ENCODE data around the gene IRS1. TPM values are rescaled to one million over a fixed set of nuclear protein-coding genes. Genes with fewer than 3 reads are reported as not detected.

Gene IRS1
- total and polyA plus RNA-seq, 12 donors: 2.2 to 20.2 (median 14.5) TPM

GRCh38 chr2:226707499-226707898 lies 92.1 kb downstream of the IRS1 start:
- no peak for DNase-seq
- intact Hi-C loops (cut with DNase I): no loop called here
- Histone ChIP-seq H3K27me3 (no peaks in the 10 kb centered on the region), H3K27ac (no peak overlapping the region), H3K4me1 (no peaks in the 10 kb centered on the region), H3K9me3 (no peaks in the 10 kb centered on the region), H3K4me3 (no peak overlapping the region), H3K36me3 (no peaks in the 10 kb centered on the region)
- ATAC-seq: no peak
- no peak for TF ChIP-seq CTCF (IDR thresholded peaks at IDR 0.05)

GRCh38 chr2:226705965-226706364 lies 93.7 kb downstream of the IRS1 start:
- ATAC-seq (peak in 2 of 8 donors; percentile 20 to 25), DNase-seq (no peak)
- 74 to 83% methylated on average over 3 of the region's 3 CpGs for WGBS, 2 donors
- intact Hi-C loops (cut with DNase I): no loop called here
- Histone ChIP-seq H3K27ac (no peak overlapping the region), H3K4me1 (no peaks in the 10 kb centered on the region), H3K9me3 (no peaks in the 10 kb centered on the region), H3K4me3 (no peak overlapping the region), H3K27me3 (no peaks in the 10 kb centered on the region), H3K36me3 (no peaks in the 10 kb centered on the region)
- no peak for TF ChIP-seq CTCF (IDR thresholded peaks at IDR 0.05)

GRCh38 chr2:226705133-226705886 lies 94.3 kb downstream of the IRS1 start:
- Histone ChIP-seq H3K9me3 (no peaks in the 10 kb centered on the region), H3K4me3 (no peak overlapping the region), H3K27me3 (no peaks in the 10 kb centered on the region), H3K4me1 (no peaks in the 10 kb centered on the region), H3K36me3 (no peaks in the 10 kb centered on the region), H3K27ac (no peak overlapping the region)
- DNase-seq (no peak), ATAC-seq (no peak)
- intact Hi-C loops (cut with DNase I): no loop called here
- no peak for TF ChIP-seq CTCF (IDR thresholded peaks at IDR 0.05)
- 96 to 99% methylated on average over 8 of the region's 8 CpGs for WGBS, 2 donors

GRCh38 chr2:226703514-226703913 lies 96.1 kb downstream of the IRS1 start:
- ATAC-seq (no peak), DNase-seq (no peak)
- no peak for TF ChIP-seq CTCF (IDR thresholded peaks at IDR 0.05)
- H3K9me3 ChIP-seq: no peaks in the 10 kb centered on the region
- intact Hi-C loops (cut with DNase I): no loop called here
- H3K36me3 ChIP-seq: no peaks in the 10 kb centered on the region
- H3K4me3 ChIP-seq: no peak overlapping the region
- WGBS, 2 donors: 59 to 64% methylated on average over 3 of the region's 3 CpGs
- H3K27ac ChIP-seq: no peak overlapping the region
- peaks cover 0 to 11% (median 6%) of the 10 kb centered on the region in 9 donors for H3K4me1 ChIP-seq
- no peaks in the 10 kb centered on the region for H3K27me3 ChIP-seq
